ENCODE data around the gene NUDCD3.

DNA sequence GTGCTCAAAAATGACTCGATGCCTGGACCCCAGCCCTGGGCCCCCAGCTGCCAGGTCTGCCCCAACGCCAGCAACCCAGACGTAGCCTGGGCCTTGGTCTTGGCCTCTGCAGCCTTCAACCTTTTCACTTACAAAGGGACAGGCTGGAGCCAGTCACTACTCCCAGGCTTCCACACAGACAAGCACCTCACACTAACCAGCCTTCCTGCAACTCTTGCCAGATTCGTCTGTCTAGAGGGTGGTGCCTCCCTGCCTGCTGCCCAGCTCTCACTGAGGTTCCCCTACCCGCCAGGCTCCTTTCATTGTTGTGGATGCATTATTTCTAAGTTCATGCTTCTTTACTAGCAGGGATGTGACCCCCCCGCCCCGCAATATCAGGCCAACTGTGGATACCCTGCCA, 56.3 kb downstream of the NUDCD3 start:
- TF ChIP-seq, protein P1, sequence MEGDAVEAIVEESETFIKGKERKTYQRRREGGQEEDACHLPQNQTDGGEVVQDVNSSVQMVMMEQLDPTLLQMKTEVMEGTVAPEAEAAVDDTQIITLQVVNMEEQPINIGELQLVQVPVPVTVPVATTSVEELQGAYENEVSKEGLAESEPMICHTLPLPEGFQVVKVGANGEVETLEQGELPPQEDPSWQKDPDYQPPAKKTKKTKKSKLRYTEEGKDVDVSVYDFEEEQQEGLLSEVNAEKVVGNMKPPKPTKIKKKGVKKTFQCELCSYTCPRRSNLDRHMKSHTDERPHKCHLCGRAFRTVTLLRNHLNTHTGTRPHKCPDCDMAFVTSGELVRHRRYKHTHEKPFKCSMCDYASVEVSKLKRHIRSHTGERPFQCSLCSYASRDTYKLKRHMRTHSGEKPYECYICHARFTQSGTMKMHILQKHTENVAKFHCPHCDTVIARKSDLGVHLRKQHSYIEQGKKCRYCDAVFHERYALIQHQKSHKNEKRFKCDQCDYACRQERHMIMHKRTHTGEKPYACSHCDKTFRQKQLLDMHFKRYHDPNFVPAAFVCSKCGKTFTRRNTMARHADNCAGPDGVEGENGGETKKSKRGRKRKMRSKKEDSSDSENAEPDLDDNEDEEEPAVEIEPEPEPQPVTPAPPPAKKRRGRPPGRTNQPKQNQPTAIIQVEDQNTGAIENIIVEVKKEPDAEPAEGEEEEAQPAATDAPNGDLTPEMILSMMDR (conservative IDR thresholded peaks at IDR 0.05 in 1 of 2, IDR thresholded peaks at IDR 0.05 in 1 of 2; ENCODE audit: extremely low read depth in 1 of 2, insufficient read depth in 1 of 2, low read depth in 1 of 2, low read length in 2 of 2), result no peak
- no peak for TF ChIP-seq EZH2 (IDR thresholded peaks at IDR 0.05; ENCODE audit: borderline replicate concordance, low read length)
